Ishikawa (cell line): ENCODE results near the gene SDCCAG8.

Experiments
- CEBPB ChIP-seq: IDR thresholded peaks from 2 replicates; pipeline ENCODE4 v1.6.1; 2012
- CREB1 ChIP-seq: IDR thresholded peaks from 2 replicates; pipeline ENCODE4 v1.6.1; 2012; ENCODE audit warnings: low read depth
- EGR1 ChIP-seq: IDR thresholded peaks from 2 replicates; pipeline ENCODE4 v1.6.1; 2012
- EP300 ChIP-seq: IDR thresholded peaks from 2 replicates; pipeline ENCODE4 v1.6.1; 2012; ENCODE audit warnings: borderline replicate concordance
- FOXM1 ChIP-seq: IDR thresholded peaks from 2 replicates; pipeline ENCODE4 v1.6.1; 2012; ENCODE audit warnings: low read depth, borderline replicate concordance
- MAX ChIP-seq: IDR thresholded peaks from 2 replicates; pipeline ENCODE4 v1.6.1; 2012
- NFIC ChIP-seq: IDR thresholded peaks from 2 replicates; pipeline ENCODE4 v1.6.1; 2012
- RAD21 ChIP-seq: IDR thresholded peaks from 2 replicates; pipeline ENCODE4 v1.6.1; 2012; ENCODE audit warnings: low read depth
- REST ChIP-seq: IDR thresholded peaks from 2 replicates; pipeline ENCODE4 v1.6.1; 2012; ENCODE audit warnings: low read depth, mild to moderate bottlenecking
- TAF1 ChIP-seq: IDR thresholded peaks from 2 replicates; pipeline ENCODE4 v1.6.1; 2012; ENCODE audit warnings: low read depth, mild to moderate bottlenecking
- TCF12 ChIP-seq: IDR thresholded peaks from 2 replicates; pipeline ENCODE4 v1.6.1; 2012; ENCODE audit warnings: low read depth
- TEAD4 ChIP-seq: IDR thresholded peaks from 2 replicates; pipeline ENCODE4 v1.6.1; 2012
- USF1 ChIP-seq: IDR thresholded peaks from 2 replicates; pipeline ENCODE4 v1.6.1; 2012
- YY1 ChIP-seq: IDR thresholded peaks from 2 replicates; pipeline ENCODE4 v1.6.1; 2012; ENCODE audit warnings: low read depth
- ZBTB7A ChIP-seq: IDR thresholded peaks from 2 replicates; pipeline ENCODE4 v1.6.1; 2012; ENCODE audit warnings: low read depth

Gene SDCCAG8

GRCh38 chr1:243499248-243499647, 243.4 kb downstream of the SDCCAG8 start:
- TF ChIP-seq ZBTB7A (no peak), CEBPB (no peak), YY1 (no peak), USF1 (no peak), FOXM1 (no peak), TEAD4 (no peak), EGR1 (no peak), MAX (no peak), REST (no peak), TAF1 (no peak), EP300 (no peak), NFIC (no peak), RAD21 (no peak), TCF12 (no peak), CREB1 (no peak)

GRCh38 chr1:243499711-243500110, 243.9 kb downstream of the SDCCAG8 start:
- TF ChIP-seq REST (no peak), TAF1 (no peak), USF1 (no peak), ZBTB7A (no peak), EP300 (no peak), EGR1 (no peak), CREB1 (no peak), YY1 (no peak), MAX (no peak), TCF12 (no peak), FOXM1 (no peak), NFIC (no peak), RAD21 (no peak), CEBPB (no peak), TEAD4 (no peak)

GRCh38 chr1:243500512-243500911, 244.7 kb downstream of the SDCCAG8 start:
- TF ChIP-seq EP300 = no peak
- no peak for TF ChIP-seq YY1
- TF ChIP-seq NFIC = no peak
- no peak for TF ChIP-seq REST
- TF ChIP-seq FOXM1 = no peak
- no peak for TF ChIP-seq EGR1
- TF ChIP-seq CREB1 = no peak

GRCh38 chr1:243501002-243501401, 245.2 kb downstream of the SDCCAG8 start:
- TF ChIP-seq MAX (no peak), YY1 (no peak), ZBTB7A (no peak), FOXM1 (no peak), EP300 (no peak)

GRCh38 chr1:243503155-243503554, 247.3 kb downstream of the SDCCAG8 start:
- TF ChIP-seq TCF12 (no peak), ZBTB7A (no peak), CEBPB (no peak), TEAD4 (no peak), EGR1 (no peak), CREB1 (no peak), NFIC (no peak), REST (no peak), TAF1 (no peak), USF1 (no peak), FOXM1 (no peak), MAX (no peak), RAD21 (no peak), EP300 (no peak), YY1 (no peak)
